ENCODE results near the gene DPP6. TPM values are rescaled to one million over a fixed set of nuclear protein-coding genes. Genes with fewer than 3 reads are reported as not detected.

The DPP6 gene
- total RNA-seq, 2 experiments from 2014 or later, result not detected

DNA sequence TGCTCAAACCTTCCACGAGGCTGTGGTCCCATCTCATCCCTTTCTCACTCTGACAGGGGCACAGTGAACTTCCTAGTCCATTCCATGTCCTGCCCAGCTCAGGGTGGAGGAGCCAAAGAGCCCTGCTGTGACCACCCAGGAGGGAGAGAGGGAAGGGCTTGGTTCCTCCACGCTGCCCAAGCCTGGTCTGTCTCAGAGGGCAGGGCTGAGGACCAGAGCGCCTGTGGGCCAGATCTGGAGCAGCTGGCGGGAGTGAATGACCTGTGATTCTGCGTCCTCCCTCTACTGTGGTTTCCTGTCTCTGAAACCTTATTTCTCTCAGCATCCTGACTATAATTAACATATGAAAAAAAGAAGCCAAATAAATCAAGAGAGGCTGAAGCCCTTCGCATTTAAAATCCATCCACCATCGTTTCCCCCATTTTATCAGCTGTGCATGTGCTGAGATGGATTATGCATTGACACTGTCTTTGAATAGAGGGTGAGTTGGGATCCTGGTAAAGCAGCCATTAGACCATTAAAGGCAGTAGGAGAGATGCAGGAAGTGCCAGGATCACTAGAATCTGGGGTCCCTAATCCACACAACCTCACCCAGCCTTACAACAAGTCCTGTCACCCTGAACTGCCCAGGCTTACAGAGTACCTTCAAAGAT lies 165.6 kb downstream of the DPP6 start:
- POLR2A ChIA-PET, result no interaction called here
- CTCF ChIA-PET, result no interaction called here

DNA sequence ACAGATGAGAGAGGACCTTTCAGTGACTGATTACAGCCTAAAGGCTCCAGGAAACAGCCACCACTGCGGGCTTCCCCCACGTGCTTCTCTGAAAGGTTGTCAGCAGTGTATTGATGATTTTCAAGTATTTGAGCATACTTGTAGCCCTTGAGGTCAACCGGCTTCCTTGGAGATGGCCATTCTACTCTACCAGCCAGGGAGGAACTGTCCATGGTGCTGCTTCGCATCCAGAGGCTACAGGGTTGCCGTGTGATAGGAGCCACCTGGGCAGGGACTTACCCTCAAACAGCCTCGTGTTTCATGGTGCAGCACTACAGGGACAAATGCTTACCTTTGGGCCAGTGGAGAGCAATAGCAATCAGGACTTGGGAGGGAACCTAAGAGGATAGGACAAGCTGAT lies 179.5 kb downstream of the DPP6 start:
- POLR2A ChIA-PET, result no interaction called here
- CTCF ChIA-PET, result no interaction called here

DNA sequence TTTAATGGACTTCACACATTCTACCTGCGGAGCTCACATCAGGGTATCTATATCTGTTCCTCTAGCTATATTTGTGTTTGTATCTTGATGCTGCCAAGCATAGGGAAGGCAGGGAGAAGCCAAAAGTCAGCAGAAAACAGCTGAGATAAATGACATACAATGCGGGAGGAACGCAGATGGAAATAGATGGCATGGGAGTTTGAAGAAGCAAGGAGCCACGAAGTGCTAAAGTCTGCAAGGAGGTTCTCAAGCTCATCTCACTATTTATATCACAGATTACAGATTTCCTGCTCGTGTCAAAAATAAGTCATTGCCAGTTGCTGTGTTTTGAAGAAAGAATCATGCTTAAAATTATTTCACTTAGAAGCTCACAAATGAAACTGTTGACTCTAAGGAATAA lies 180.5 kb downstream of the DPP6 start:
- CTCF ChIA-PET, result no interaction called here
- POLR2A ChIA-PET, result interaction anchor here (0.5 kb wide), 1 partner anchor 54 kb away, joined by 3 read pairs; no protein-coding TSS in a partner anchor

DNA sequence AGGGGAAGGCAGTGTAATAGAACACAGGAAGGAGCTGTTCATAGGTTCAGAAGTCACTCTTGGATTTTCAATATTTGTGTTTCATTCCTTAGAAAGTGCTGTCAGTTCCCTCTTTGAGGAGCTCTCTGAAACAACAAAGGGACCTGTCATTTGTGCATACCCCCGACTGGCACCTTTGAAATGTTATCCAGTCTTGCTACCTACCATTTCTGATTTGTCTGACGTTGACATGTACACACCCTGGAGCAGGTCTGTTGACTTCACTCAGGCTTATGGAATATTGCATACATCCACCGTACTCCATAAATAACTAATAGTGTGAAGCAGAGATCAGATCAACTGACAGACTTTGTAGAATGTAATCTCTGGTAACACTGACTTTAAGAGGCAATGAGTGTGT lies 189.8 kb downstream of the DPP6 start:
- POLR2A ChIA-PET, result no interaction called here
- CTCF ChIA-PET, result no interaction called here

DNA sequence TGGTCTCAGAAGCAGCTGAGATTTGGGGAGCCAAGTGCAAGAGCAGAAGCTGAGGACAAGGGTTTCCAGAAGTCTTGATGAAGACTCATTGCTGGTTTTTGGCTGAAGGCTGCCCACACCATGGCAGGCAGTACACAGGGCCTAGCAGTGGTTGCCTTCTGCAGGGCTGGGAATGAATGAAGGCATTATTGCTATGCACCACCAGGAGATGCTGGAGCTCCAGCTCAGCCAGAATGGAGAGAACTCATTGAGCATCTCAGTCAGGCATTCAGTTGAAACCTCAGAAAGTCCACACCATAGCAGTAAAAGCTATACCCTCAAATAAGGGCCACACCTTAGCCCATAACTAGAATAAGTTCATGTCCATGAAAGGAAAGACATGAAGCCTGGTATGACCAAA lies 190.5 kb downstream of the DPP6 start:
- ChIA-PET POLR2A (no interaction called here), CTCF (no interaction called here)

DNA sequence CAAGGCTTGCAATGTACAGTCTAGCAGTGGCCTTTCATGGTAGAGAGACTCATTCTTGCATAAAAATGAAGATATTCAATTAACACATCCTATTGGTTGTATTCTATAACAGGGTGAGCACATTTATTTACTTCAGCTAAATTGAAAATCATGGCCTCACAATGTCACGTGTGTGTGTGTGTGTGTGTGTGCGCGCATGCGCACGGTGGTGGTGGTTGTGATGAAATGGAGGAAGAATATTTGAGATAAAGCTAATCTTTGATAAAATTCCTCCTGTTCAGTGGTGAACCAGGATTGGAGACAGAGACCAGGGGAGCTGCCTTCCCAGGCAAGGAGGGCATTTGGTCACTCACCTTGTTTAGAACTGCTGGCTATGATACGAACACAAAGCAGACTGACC lies 199.8 kb downstream of the DPP6 start:
- ChIA-PET CTCF (no interaction called here), POLR2A (no interaction called here)

DNA sequence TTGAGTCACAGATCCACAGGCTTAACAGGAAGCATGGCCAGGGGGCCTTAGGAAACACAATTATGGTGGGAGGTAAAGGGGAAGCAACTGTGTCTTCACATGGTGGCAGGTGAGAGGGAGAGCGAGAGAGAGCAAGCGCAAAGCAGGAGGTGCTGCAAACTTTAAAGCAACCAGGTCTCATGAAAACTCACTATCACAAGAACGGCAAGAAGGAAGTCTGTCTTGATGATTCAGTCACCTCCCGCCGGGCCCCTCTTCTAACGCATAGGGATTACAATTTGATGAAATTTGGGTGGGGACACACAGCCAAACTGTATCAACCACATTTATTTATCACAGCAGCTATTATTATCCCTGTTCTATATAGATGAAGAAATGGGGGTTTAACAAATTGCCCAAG lies 201.6 kb downstream of the DPP6 start:
- ChIA-PET POLR2A (no interaction called here), CTCF (no interaction called here)

DNA sequence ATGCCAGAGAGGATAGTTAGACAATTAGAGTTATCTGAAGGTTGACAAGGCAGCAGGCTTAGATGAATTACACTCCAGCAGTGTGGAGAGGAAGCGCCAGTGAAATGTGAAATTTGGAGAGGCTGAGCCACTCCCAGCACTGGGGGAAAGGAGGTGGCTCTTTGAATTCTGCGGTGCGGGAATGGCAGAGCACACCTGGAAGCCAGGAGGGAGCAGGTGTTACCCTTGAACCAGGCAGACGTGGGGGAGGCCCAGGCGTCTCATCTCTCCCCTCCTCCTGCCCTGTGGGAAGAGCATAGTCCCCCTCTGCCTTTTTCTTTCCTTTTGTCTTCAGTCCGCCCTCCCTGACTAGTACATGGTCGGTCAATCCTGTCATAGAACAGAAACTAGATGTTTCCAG lies 203.1 kb downstream of the DPP6 start:
- CTCF ChIA-PET, result no interaction called here
- POLR2A ChIA-PET, result no interaction called here

DNA sequence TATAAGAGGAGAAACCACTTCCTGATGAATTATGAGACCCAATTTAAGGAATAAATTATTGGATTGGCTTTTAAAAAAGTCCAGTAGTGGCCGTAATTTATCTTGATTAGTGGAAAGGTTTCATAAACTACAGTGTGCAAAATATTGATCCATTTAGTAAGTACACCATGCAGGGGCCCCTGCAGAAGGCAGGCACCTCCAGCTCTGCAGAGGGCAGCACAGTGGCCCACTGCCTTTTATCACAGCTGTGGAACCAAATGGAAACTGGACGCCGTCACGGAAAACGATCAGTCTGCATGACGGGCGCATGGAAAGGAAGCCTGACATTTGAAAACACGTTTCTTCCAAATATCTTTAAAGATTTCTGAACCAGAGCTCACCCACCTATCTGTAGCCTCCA lies 204.0 kb downstream of the DPP6 start:
- POLR2A ChIA-PET, result no interaction called here
- CTCF ChIA-PET, result no interaction called here

DNA sequence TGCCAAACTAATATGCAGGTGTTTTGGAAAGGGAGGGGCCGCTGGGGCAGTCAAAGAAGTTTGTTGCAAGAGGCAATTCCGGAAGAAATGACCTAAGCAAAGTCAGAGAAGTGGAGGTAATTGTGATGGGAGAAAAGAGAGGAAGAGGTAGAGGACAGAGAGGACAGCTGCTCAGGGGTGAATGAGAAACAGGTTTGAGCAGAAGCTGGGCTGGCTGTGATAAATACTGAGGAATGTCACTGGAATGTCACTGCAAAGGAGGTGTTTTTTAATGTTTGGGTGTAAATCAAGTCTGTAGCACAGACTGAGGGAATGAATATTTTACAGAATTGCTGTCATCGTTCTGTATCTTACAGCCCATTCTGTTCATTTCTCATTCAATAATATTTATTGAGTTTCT lies 207.2 kb downstream of the DPP6 start:
- POLR2A ChIA-PET, result no interaction called here

DNA sequence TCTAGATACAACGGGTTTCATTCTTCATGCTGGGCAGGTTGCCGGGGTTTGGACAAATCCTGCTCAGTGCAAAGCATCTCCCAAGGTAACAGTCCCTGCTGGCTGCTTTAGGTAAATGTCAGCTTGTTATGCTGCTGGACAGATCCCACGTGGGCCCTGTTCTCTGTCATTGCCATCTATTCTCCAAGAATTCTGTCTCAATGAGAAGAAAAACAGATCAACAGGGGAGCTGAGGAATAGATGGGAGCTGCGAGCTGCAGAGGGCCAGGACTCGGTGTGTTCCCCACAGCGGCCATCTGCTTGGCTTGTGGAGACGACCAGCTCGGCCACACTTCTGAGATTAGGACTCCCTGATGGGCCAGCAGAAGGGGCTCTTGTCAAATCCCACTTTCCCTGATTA lies 235.2 kb downstream of the DPP6 start:
- CTCF ChIA-PET, result no interaction called here
- POLR2A ChIA-PET, result interaction anchor here (0.6 kb wide), 1 partner anchor 55 kb away, joined by 3 read pairs; no protein-coding TSS in a partner anchor

More for the DNA sequence above, 207.2 kb downstream of the DPP6 start:
- CTCF ChIA-PET, result no interaction called here

DNA sequence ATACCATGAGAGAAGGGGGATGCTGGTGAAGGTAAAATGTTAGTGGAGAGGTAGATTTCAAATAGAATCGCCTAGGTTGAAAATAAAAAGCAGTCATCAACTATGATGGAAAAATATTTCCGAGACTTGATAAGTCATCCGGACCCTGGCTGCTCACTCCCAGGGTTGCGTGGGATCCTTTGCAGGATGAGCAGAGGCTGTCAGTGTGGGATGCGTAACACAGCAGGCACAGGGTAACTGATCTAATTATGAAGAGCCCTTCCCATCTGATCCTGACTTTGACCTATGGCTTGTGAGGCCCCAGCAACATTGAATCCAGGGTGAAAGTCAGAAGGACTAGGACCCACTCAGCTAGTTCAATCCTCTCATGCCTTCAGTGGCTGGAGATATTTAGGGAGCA lies 236.9 kb downstream of the DPP6 start:
- POLR2A ChIA-PET, result no interaction called here

DNA sequence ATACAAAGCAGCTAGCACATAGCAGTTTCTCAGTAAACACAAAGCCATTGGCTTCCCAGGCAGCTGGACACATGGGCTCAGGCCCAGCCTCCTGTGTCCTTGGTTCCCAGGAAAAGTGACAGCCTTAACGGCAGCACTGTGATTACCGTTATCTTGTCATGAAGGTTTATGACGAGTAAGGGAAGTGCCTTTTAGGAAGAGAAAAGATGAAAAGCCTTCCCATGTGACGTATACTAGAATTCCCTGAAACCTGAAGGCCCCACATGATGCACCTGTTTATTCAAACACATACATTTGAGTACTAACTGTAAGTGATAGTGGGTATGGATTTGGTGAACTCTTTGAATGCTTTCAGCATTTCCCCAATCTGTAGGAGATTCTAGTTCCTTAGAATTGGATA lies 244.2 kb downstream of the DPP6 start:
- ChIA-PET POLR2A (no interaction called here), CTCF (no interaction called here)

More for the DNA sequence above, 236.9 kb downstream of the DPP6 start:
- CTCF ChIA-PET, result no interaction called here

DNA sequence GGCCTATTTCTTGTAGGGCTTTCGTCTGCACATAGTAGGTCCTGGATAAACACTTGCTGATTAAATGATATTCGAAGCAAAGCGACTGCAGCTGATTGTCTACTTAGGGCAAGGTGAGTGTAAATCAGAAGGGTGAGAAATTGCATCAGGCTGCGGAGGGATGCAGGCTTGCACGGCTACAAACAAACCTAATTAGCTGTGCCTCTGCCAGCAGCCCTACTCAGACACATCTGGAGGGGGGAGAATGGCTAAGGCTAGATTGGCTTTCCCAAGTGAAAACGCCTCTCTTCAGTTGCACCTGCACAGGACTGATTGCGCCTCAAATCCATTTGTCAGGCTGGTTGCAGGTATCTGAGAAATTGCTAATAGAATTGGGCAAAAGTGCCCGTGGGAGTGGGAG lies 247.5 kb downstream of the DPP6 start:
- POLR2A ChIA-PET, result no interaction called here

DNA sequence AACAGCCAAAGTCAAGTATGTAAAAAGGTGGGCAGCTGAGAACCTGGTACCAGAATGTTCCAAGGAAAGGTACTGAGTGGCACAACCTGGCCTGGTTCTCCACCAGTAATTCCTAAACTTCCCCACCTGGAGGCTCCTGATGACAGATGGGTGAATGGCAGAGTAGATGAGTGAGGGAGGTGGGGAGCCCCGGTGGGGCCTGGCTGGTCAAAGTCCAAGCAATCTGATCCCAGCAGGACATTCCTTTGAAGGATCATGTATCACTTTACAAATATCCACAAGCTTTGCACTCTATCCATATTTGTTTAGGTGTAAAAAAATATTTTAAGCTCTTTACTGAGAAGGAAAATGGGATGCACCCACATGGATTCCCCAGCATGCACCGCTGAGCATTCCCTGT lies 250.2 kb downstream of the DPP6 start:
- ChIA-PET POLR2A (no interaction called here), CTCF (no interaction called here)

More for the DNA sequence above, 247.5 kb downstream of the DPP6 start:
- CTCF ChIA-PET, result no interaction called here

DNA sequence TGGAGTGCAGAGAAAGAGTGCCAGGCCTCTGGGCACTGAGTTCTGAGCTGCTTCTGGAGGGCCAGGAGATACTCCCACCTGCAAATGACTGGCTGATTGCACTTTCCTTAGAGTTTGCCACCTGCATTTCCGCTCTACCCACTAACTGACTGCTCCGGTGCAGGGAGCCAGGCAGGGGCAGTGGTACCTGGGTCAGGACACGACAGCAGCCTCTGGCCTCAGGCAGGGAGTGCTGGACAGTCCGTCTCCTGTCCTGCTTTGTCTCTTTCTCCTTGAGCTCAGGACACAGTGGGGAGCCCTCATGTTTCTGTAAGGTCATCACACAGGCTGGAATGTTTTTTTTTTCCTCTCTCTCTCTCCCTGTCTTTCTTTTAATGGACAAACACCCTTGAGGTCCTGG lies 252.0 kb downstream of the DPP6 start:
- CTCF ChIA-PET, result no interaction called here
- POLR2A ChIA-PET, result no interaction called here

DNA sequence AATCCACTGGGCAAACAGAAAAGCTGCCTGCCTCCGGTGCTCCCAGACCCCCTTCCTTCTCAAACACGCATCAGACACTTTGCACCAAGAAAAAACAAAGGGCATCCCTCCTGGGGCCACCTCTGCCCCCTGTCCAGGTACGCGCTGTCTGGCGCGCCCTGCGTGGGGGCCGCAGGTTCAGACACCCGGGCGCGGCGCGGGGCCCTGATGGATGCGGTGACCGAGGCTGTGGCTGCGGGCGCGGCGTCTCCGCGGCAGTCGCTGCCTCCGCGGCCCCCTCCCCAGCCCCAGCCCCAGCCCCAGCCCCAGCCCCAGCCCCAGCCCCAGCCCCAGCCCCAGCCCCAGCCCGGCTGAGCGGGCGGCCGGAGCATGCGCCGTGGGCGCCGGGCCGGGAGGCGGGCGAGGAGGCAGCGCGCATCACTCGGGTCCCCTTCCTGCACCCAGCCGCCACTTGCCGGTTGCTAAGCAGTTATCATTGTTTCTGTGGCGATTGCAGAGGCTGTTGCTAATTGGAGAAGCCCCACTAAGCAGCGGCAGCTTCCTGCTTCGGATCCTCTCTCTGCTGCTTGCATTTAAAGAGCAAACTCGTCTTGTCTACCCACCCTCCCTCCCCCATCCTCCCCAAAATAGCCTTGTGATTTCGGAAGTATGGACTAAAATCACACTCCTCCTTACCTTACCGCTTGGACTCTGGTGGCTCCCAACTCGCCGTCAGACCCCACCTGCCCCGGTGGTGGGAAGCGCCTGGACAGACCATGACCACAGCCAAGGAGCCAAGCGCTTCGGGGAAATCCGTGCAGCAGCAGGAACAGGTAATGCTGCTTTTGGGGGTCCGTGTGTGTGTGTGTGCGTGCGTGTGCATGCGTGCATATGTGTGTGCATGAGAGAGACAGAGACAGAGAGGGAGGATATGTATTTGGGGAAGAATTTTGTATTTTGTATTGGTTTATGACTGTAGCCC lies 252.8 kb downstream of the DPP6 start:
- ChIA-PET POLR2A (no interaction called here), CTCF (no interaction called here)

DNA sequence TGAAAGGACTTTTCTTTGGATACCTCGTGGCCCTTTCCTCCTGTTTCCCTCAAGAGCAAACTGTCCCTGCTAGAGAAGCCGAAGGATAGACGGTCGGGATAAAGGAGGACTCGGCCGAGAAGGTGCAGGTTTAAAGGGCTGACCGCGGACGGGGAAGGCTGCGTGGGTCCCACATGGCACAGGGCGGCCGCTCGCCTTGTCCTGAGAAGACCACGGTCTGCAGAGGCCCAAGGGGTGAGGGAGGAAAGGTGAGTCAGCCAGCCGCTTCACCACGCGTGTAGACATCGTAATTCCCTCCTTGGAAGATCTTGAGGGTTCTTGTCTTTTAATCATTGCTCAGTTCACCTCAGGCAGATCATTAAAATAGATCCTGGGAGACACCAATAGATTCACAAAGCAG lies 253.8 kb downstream of the DPP6 start:
- POLR2A ChIA-PET, result no interaction called here
- CTCF ChIA-PET, result no interaction called here

DNA sequence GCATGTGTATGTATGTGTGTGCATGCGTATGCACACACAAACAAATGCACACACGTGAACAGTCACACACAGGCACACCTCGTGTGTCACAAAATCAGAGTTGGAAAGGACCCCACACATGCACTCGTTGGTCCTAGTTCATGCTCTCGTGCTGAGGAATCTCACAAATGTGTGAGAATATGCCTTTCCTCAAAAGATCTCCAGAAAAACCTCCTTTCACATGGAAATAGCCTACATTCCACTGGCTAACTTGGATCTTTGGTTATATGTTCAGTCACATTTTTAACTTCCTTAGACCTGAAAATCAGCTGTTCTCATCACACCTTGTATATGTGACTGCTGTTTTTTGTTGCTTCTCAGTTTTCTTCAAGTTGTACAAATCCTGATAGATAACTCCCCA lies 256.7 kb downstream of the DPP6 start:
- CTCF ChIA-PET, result no interaction called here
- POLR2A ChIA-PET, result no interaction called here

DNA sequence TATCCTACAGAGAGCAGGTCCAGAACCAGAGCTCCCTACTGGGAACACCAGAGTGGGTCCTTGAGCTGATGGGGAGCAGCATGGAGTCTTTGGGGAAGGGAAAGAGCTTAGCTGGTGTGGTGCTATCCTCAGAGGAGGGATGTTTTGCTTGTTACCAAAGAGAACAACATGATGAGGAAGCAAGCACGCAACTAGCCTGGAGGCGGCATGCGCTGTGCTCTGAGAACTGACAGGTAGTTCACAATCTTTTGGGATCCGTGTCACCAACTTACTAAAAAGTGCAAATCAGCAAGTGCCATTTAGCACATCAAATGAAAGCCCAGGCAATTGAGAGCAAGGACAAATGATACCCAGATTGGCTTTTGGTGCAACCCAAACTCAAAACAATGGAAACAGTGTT lies 257.9 kb downstream of the DPP6 start:
- POLR2A ChIA-PET, result no interaction called here
- CTCF ChIA-PET, result no interaction called here

DNA sequence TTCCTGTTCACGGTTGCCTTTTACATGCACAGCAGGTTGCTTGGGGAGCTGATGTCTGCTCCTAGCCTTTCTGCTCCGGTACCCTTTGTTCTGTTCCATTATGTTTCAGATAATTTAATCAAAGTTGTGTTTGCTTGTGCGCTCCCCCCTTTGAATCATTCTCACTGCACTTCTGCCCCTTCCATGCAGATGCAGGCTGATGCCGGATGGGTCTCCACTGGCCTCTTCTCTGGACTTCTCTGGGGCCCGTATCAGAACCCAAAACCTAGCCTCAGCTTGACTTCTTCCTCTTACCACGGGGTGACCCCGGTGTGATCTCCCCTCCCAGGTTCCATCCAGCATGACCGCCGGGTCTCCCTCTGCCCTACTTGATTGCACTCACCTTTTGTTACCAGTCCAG lies 272.0 kb downstream of the DPP6 start:
- ChIA-PET CTCF (no interaction called here), POLR2A (no interaction called here)

DNA sequence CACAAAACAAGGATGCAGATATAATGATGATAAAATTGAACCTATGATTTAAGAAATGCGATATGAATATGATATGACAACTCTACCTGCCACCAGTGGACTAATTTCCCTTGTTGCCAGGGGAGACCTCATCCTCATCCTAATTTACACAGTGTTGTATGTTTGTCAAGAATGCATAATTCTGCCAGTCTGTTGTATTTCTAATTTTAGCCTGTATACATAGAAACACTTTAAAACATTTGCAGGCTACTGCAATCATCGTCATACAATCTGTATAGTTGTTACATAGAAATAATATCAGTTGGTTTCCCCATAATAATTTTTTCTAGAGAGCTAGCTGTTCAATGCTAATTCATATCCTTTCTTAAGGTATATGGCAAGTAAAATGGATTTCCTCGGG lies 274.2 kb downstream of the DPP6 start:
- POLR2A ChIA-PET, result no interaction called here
- CTCF ChIA-PET, result no interaction called here
